ENCODE data around the gene NEUROD2.

The NEUROD2 gene

GRCh38 chr17:39598047-39598481 is 9.7 kb downstream of the NEUROD2 start:
- H3K4me3 ChIP-seq (replicated peaks; ENCODE audit: low read depth, low read length): no peak overlapping the region

GRCh38 chr17:39597372-39598046 is 10.2 kb downstream of the NEUROD2 start:
- TF ChIP-seq CTCF (IDR thresholded peaks at IDR 0.05; ENCODE audit: low read length, missing control alignments): no peak
- H3K4me3 ChIP-seq (replicated peaks; ENCODE audit: low read depth, low read length): no peak overlapping the region
- no peak for DNase-seq (ENCODE audit: low read depth)

More at GRCh38 chr17:39598047-39598481, 9.7 kb downstream of the NEUROD2 start:
- DNase-seq (ENCODE audit: low read depth): no peak
- TF ChIP-seq CTCF (IDR thresholded peaks at IDR 0.05; ENCODE audit: low read length, missing control alignments): no peak

GRCh38 chr17:39596543-39597267 is 11.0 kb downstream of the NEUROD2 start:
- TF ChIP-seq CTCF (IDR thresholded peaks at IDR 0.05; ENCODE audit: low read length, missing control alignments): no peak
- DNase-seq (ENCODE audit: low read depth): no peak
- no peak overlapping the region for H3K4me3 ChIP-seq (replicated peaks; ENCODE audit: low read depth, low read length)

- no peak for DNase-seq (ENCODE audit: low read depth)
- no peak for TF ChIP-seq CTCF (IDR thresholded peaks at IDR 0.05; ENCODE audit: low read length, missing control alignments)
- H3K4me3 ChIP-seq (replicated peaks; ENCODE audit: low read depth, low read length): no peak overlapping the region
These were observed 11.7 kb downstream of the NEUROD2 start for GRCh38 chr17:39595928-39596510.

- H3K4me3 ChIP-seq (replicated peaks; ENCODE audit: low read depth, low read length): no peak overlapping the region
- no peak for DNase-seq (ENCODE audit: low read depth)
- TF ChIP-seq CTCF (IDR thresholded peaks at IDR 0.05; ENCODE audit: low read length, missing control alignments): no peak
These were observed 12.4 kb downstream of the NEUROD2 start for GRCh38 chr17:39595294-39595693.

GRCh38 chr17:39593371-39593770 is 14.3 kb downstream of the NEUROD2 start:
- H3K4me3 ChIP-seq (replicated peaks; ENCODE audit: low read depth, low read length): no peak overlapping the region
- DNase-seq (ENCODE audit: low read depth): no peak
- TF ChIP-seq CTCF (IDR thresholded peaks at IDR 0.05; ENCODE audit: low read length, missing control alignments): no peak

Data from fibroblast of pulmonary artery (primary cell).